ENCODE data around the gene THRB.

THRB gene

DNA sequence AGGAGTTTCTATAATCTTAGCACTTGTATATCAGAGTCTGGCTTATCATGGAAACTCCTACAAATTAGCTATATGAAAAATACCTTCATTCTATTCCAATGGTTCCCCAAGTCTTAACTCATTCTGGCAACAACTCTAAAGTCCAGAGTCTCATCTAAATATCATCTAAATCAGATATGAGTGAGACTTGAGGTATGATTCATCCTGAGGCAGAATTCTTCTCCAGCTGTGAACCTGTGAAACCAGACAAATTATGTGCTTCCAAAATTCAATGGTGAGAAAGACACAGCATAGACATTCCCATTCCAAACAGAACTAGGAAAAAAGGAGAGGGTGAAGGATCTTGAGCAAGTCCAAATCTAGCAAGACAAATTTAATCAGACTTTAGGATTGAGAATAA lies 138.8 kb downstream of the THRB start:
- DNase-seq (ENCODE audit: low read depth in 1 of 2, low spot score in 1 of 2), result no peak

DNA sequence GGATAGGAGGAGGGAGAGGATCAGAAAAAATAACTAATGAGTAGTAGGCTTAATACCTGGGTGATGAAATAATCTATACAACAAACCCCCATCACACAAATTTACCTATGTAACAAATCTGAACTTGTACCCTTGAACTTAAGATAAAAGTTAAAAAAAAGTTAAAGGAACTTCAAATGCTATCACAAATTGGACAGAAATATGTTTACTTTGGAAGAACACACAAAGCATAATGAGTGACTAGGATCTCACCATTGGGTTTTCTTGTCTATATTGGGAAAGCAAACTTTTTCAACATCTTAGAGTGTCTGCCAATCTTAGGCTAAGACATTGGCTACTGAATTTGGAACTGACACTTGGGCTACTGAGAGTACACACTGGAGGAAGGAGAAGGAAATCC lies 140.4 kb downstream of the THRB start:
- no peak for DNase-seq (ENCODE audit: low read depth in 1 of 2, low spot score in 1 of 2)

DNA sequence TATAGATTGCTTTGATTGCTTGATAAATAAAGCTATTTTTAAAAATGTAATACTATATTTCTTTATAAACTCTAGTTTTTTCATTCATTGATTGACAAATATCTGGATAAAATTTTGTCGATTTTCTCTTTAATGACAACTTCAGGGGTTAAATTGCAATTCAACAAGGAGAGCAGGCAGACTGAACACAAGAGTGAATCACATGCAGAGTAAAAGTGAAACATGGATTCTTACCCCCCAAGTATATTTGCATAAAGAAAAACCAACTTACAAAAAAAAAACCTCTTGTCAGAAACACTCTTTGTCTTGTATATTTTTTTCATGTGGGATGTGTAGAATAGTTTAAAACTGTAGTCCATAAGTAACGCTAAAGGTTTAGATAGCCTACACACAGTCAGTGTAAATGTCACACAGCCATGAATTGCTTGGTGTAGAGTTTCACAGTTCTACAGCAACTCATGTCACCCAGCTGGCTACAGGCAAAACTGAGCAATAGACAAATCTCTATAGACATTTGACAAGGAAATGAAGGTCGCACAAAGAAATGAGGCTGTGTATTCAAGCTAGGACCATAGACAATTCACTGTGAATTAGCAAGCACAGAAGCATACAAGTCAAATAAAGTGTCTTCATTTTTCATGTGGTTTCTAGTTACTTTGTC lies 141.6 kb downstream of the THRB start:
- DNase-seq (ENCODE audit: low read depth in 1 of 2, low spot score in 1 of 2), result no peak

DNA sequence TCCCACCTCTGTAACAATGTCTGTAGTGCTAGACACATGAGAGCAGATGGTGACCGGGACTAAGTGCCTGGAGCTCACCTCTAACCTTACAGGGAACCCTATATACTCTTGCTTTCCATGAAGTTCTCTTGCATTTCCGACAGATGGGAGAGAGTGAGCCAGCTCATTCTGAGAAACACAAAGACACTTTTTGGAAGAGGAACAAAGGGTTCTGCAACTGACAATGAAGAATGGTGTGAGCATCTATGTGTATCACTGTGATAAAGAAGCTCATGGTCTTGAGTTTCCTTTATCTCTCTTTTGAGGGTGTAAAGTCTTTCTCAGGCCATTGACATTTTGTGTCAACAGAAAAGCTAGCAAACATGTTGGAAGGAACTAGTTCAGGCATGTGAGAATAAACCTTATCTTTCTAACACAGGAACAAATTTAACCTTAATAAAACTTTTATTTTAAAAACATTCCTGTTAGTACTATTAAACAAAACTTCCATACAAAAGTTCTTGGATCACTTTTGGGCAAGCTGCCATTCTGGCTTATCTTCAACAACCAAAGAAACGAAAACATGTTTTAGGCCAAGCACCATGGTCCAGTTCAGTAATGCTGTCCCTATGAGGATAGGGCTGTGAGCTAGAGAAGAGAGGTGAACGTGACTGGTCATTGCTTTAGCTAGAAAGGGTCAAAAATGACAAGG lies 142.7 kb downstream of the THRB start:
- no peak for DNase-seq (ENCODE audit: low read depth in 1 of 2, low spot score in 1 of 2)

DNA sequence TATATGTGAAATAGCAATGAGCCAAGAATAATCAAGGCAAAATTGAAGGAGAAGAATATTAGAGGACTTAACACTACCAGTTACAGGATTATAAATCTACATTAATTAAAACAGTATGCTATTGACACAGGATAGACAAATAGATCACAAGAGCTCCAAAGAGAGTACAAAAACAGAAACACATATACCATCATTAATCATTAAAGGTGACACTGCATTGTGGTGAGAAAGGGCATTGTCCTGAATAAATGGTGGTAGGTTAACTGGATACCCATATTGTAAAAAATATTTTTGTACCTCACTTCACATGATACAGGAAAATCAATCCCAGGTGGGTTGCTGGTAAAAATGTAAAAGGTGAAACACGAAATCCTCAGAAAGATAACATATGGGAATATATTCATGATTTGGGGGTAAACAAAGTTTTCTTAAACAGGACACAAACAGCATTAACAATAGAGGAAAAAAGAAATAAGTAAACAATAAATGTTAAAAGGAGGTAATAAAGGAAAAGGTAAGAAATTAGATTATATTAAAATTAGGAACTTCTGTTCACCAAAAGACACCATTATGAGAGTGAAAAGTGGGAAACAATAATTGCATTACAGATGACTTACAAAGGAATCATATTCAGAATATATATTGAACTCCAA lies 145.2 kb downstream of the THRB start:
- no peak for DNase-seq (ENCODE audit: low read depth in 1 of 2, low spot score in 1 of 2)

DNA sequence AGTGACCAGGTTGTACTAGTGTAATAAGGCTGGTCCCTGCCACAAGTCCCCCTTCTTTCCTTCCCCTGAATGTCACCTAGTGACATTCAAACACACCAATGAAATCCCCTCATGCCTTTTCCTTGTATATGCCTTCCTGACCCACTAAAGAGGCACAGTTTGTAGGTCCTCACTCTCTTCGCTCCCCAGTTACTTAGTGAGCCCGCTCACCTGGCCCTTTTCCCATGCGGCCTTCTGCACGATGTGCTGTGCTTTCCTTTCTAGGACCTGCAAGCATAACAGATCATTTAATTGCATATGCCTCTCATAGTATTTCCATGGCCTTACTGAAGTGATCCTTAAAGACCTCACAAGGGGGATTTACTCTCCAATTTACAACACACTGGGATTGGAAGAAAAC lies 146.3 kb downstream of the THRB start:
- no peak for DNase-seq (ENCODE audit: low read depth in 1 of 2, low spot score in 1 of 2)

DNA sequence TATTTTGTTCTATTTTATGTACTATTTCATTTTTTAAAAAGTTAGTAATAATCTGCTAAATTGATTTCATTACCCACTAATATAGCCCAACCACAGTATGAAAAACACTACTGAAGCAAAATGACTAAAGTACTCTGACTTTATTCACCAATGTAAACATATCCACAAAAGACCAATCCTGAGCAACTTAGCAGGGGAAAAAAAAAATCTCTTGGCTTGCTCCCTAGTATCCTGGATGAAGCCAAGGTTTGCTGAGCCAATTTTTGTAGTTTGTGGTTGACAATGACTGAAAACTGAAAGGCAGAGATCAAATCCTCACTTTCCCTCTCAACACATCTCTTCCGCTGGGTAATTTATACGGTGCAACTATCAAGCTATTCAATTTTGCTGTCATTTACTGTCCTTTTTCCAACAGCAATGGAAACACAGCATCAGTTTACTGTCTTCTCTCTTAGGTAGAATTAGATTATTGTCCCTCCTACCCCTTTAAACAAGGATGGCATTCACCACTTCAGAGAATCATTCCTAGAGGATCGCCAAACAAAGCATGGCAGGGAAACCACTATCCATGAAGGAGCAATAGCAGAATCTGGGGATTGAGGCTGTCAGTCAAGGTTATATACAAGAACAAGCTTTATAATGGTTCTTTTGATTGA lies 149.7 kb downstream of the THRB start:
- no peak for DNase-seq (ENCODE audit: low read depth in 1 of 2, low spot score in 1 of 2)

DNA sequence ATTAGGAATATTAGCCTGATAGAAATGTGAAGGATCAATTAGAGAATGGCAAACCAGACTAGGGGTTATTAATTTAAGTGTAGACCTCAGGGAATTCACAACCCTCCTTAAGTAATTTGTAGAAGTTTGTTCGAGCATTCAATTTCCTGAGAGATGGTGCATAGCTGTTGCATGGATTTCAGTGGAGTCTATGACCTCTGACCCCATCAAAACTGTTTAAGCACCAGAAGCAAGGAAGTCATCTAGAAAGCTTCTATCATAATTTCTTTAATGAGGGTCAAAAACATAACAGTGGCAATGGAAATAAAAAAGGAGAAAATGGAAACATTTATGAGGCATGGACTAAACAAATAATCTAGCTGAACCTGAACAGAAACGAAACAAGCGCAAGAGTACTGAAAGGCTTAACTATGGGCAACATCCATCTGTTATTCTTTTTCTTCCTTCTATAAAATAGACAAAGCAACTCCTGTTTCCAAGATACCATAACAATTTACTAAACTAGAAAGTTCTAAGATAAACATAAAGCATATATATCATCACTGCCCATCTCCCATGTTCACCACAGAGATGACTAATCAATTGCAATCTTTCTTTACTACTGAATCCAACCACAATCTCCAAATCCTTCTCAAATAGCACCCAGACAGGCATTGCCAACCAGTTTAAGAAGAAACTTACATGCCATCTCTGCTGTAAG lies 151.4 kb downstream of the THRB start:
- DNase-seq (ENCODE audit: low read depth in 1 of 2, low spot score in 1 of 2), result no peak

DNA sequence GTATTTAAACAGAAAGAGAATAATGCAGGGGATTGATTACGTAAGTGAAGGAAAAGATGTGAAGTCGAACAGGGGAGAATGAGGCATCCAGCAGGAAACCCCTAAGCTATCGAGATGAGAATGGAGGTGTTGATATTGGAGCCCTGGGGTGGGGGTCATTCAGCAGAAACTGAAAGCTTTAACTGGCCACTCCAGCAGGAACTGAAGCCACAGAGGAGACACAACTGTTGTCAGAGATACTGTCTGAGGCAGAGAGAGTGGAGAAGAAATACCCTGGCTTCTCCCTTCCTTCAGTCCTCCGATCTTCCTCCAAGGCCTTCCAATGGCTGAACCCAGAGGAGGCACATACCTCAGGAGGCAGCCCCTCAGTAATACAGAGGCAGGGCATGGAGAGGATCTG lies 152.4 kb downstream of the THRB start:
- no peak for DNase-seq (ENCODE audit: low read depth in 1 of 2, low spot score in 1 of 2)

DNA sequence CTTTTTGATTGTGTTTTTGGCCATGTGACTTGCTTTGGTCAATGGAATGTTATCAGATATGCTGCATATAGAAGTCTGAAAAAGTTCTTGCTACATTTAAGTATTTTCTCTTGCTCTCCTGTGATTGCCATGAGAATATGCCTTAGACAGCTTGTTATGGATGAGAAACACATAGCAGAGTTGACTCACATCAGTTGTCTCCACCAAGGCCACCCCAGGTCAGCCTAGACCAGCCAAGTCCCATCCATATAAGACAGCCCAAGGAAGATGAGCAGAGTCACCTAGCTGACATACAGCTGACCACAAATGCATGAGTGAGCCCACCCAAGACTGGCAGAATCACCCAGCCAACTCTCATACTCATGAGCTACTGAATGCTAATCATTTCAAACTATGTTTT lies 153.0 kb downstream of the THRB start:
- DNase-seq (ENCODE audit: low read depth in 1 of 2, low spot score in 1 of 2), result no peak

DNA sequence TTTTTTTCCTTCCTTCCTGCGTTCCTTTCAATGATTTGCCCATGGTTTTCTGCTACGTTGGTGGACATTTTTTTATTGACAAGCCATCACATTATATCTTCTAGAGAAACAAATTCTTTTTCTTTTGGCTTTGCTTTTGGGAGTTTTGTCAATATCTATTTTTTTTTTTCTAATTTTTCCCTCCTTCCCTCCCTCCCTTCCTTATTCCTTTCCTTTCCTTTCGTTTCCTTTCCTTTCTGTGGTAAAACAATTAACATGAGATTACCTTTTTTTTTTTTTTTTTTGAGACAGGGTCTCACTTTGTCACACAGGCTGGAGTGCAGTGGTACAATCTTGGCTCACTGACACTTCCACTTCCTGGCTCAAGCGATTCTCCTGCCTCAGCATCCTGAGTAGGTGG lies 153.7 kb downstream of the THRB start:
- DNase-seq (ENCODE audit: low read depth in 1 of 2, low spot score in 1 of 2), result no peak

DNA sequence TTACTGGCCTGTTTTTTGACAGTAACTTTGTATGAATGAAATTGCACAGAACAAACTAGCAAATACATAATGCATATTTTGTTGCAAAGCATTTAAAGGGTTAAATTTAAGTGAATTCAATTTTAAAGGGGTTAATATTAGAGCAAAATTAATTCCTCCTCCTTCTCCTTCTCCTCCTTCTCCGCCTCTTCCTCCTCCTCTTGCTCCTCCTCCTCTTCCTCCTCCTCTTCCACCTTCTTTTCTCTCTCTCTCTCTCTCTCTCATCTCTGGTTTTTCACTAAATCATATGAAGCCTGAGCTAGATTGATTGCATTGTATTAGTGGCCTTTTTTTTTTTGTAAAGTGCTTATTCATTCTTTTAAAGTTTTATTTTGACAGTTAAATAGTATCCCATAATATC lies 154.5 kb downstream of the THRB start:
- no peak for DNase-seq (ENCODE audit: low read depth in 1 of 2, low spot score in 1 of 2)

DNA sequence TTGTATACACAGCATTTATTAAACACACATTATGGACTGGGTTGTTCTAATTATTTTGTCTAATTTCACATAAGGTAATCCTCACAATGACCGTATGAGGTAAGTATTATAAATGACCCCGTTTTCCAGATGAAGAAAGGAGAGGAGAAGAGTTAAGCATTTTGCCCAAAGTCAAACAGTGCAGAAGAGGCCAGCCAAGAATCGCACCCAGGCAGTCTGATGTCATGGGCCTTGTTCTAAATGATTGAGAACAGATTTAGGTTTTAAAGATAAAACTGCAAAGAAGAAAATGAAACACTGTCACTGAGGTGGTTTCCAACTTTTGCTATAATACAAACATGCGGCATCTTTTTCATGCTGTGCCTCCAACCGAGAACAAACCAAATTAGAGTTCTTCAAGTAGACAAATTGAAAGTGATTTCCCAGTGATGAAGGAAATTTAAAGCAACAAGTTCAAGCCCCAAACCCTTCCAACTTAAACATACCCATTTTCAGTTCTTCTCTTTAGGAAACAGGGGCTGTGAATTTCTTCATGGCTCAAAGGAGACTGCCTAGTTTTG lies 155.3 kb downstream of the THRB start:
- no peak for DNase-seq (ENCODE audit: low read depth in 1 of 2, low spot score in 1 of 2)

DNA sequence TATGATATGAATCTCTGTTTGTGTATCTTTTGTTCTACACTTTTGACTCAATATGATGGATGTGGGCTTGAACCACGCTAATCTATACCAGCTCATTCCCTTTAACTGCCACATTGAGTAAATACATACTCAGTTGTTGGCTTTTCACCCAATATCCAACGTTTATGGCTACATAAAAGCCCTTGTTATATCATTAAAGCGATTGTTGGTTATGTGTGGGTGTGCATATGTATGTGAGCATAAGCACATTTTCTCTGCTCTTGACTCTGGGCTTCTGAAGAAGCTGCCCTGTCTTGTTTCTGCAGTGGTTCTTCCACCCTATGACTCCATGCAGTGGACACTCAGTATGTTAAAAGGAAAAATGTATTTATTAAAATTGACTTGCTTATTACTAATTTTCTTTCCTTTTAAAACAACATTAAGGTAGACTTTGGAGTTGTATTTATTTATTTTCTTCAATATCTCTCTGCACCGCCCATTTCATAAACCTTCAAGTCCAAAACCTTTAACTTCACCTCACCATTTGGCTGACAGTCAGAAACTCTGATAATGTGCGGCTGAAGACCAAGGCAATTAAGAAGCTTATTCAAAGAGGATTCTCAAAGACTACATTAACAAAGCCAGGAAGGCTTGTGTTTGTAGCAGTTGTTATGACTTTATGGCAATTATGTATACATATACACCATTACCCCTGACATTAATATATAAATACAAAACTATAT lies 156.1 kb downstream of the THRB start:
- DNase-seq (ENCODE audit: low read depth in 1 of 2, low spot score in 1 of 2), result no peak

DNA sequence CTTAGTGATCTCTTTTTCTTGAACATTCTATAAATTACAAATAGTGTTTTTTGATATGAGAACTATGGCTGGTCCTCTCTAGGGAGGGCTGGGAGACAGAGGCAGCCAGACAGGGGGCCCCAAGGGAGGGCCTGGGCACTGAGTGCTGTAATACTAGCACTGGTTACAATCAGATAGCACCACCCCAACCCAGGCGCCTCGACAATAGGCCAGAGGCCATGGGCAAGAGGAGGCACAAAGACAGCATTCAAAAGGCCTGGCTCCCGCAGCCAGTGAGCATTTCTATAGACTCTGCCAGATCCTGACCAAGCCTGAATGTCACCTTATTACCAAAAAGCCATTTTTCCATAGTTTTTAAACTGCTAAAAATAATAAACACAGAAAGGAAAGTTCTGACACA lies 158.5 kb downstream of the THRB start:
- no peak for DNase-seq (ENCODE audit: low read depth in 1 of 2, low spot score in 1 of 2)

DNA sequence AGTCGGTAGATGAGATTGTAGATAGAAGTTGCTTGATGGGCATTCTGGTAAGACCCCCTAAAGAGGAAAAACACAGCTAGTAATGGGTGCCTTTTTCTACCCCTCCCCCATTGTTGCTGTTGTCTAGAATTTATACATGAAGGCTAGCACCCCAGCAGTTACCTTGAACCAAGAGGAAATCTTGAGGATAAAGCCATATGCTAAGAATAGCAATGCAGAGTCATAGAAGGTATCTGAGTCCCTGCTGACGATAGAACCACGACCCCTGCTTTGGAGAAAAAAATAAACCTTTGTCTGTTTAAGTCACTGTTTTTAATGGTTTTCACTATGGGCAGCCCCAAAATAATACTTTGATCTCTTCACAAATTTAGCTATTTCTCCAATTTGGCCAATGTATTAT lies 162.6 kb downstream of the THRB start:
- DNase-seq (ENCODE audit: low read depth in 1 of 2, low spot score in 1 of 2), result no peak

DNA sequence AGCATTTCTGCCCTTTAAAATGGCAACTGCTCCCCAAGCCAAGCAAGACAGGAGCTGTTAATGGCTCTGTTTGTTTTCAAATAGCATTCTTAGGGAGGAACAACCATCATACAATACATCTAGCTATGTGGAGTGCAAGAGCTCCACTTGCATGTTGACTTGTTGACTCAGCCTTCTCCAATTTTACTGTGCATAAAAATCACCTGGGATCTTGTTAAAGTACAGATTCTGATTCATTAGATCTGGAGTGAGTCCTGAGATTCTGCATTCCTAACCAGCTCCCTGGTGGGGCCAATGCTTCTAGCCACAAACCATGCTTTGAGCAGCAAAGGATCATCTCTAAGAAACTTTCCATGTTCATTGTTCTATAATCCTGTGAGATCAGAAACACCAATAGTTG lies 171.4 kb downstream of the THRB start:
- DNase-seq (ENCODE audit: low read depth in 1 of 2, low spot score in 1 of 2), result no peak

DNA sequence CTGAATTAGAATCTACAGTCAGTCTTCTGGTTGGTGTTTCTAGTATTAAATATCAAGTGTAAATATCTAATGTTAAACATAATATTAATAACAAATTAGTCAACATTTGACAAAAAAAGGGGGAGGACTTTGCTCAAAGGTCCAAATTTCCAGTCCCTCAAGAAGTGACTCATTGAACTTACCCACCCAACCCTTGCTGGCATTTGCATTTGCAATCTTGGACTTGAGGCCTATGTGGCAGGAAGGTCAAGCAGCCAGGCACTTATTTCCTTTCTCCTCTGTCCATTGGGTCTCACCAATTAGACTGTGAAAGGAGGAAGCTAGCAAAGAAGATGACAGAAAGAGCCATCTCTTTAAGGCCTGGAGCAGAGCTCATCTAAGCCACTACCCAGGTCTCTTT lies 174.0 kb downstream of the THRB start:
- DNase-seq (ENCODE audit: low read depth in 1 of 2, low spot score in 1 of 2), result no peak

DNA sequence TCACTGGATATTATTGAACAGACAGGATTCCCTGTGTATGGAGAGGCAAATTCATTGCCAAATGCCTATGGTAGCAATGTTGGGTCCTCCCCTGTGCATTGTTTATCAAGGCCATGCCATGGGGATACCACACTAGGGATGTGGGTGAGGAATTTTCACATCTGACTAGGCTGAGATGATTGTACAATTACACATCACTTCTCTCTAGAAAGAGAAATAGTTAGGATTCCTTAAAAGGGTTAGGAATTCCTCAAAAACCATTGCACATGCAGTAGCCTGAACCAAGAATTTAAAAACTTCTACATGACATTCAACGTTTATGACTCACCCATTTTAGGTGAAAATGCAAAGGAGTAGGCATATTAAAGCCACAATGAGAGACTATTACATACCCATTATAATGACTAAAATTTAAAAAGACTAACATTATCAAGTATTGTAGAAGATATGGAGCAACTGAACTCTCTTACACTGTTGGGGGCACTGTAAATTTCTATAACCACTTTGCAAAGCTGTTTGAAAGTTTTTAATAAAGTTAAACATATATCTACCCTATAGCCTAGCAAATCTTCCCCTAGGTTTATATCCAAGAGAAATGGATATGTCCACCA lies 175.9 kb downstream of the THRB start:
- no peak for DNase-seq (ENCODE audit: low read depth in 1 of 2, low spot score in 1 of 2)

DNA sequence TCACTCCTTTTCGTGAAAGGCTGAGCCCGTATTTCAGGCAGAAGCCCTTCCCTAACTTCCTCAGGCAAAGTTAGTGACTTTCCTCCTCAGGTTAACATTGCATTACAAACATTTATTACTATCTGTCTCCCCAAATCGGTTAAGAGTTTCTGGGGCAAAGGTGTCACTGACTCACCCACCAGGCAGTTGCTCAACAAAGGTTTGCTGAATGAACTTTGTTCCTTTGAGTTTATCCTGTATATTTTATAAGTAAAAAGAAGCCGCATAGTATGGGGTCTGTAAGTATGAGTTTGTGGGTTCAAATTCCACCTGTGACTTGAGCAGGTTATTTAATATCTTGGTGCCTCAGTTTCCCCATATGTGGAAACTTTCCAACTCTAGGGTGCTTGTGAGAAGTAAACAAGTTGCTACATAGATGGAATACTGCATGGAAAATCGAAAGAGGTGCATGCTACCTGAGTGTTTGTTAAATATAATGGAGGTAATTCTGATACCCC lies 177.7 kb downstream of the THRB start:
- DNase-seq (ENCODE audit: low read depth in 1 of 2, low spot score in 1 of 2), result no peak

Measured in activated T-helper 1 cell treated with anti-CD3 and anti-CD28 coated beads, Interleukin-2, amount 50 U/mL, for 16 hours (primary cell).